ENCODE measurements around the gene GLDN.

GRCh38 chr15:51356983-51357382, 15.5 kb downstream of the GLDN start:
- no peak for TF ChIP-seq POLR2AphosphoS5 (IDR thresholded peaks at IDR 0.05; ENCODE audit: borderline replicate concordance, low read depth, low read length)
- no peak for TF ChIP-seq EZH2 (IDR thresholded peaks at IDR 0.05)
